DMS53 treated with DMSO at 0.1 percent for 48 hours (cell line): Measurements from ENCODE around the gene MED9.

Experiments used
- DNase-seq: peaks from one replicate; lab custom pipeline; 2025; ENCODE audit not compliant: unreplicated experiment; lab: John Stamatoyannopoulos, UW

Gene MED9

GRCh38 chr17:17514993-17515933, 38.5 kb downstream of the MED9 start:
- DNase-seq, result no peak

- no peak for DNase-seq
Measured at GRCh38 chr17:17515934-17516930, 39.4 kb downstream of the MED9 start.

GRCh38 chr17:17516941-17517720, 40.3 kb downstream of the MED9 start:
- no peak for DNase-seq

GRCh38 chr17:17518014-17518413, 41.2 kb downstream of the MED9 start:
- no peak for DNase-seq

GRCh38 chr17:17518951-17519350, 42.2 kb downstream of the MED9 start:
- no peak for DNase-seq

GRCh38 chr17:17519886-17520285, 43.1 kb downstream of the MED9 start:
- DNase-seq, result no peak

- no peak for DNase-seq
Measured at GRCh38 chr17:17520599-17521232, 43.9 kb downstream of the MED9 start.

GRCh38 chr17:17523001-17523730, 46.4 kb downstream of the MED9 start:
- no peak for DNase-seq

GRCh38 chr17:17523731-17524490, 47.1 kb downstream of the MED9 start:
- no peak for DNase-seq

- DNase-seq, result no peak
Measured at GRCh38 chr17:17525311-17525710, 48.5 kb downstream of the MED9 start.

- no peak for DNase-seq
Measured at GRCh38 chr17:17525956-17526355, 49.2 kb downstream of the MED9 start.

GRCh38 chr17:17526369-17526768, 49.6 kb downstream of the MED9 start:
- no peak for DNase-seq

- DNase-seq, result no peak
Measured at GRCh38 chr17:17527534-17527933, 50.7 kb downstream of the MED9 start.

GRCh38 chr17:17527956-17528500, 51.2 kb downstream of the MED9 start:
- no peak for DNase-seq

GRCh38 chr17:17528696-17529652, 52.2 kb downstream of the MED9 start:
- peak; percentile 65 for DNase-seq

- DNase-seq, result no peak
Measured at GRCh38 chr17:17531156-17531555, 54.4 kb downstream of the MED9 start.

- no peak for DNase-seq
Measured at GRCh38 chr17:17532991-17533390, 56.2 kb downstream of the MED9 start.
